SU-DHL-6 (cell line): ENCODE data around the gene G6PD.
A peak's percentile ranks its signal among the peaks of the same experiment; 100 is the strongest.

Source experiments
- H2AFZ ChIP-seq: fragments of 200-600 bp; sonication (generic); 2 replicates; pipeline ENCODE4 v1.6.1; 2014; ENCODE audit warnings: low read depth, mild to moderate bottlenecking, moderate library complexity, mixed read lengths, antibody characterized with exemption, low read length; ENCODE audit not compliant: severe bottlenecking
- H3F3A ChIP-seq: fragments of 200-600 bp; shearing (Covaris generic); 2 replicates; pipeline ENCODE4 v1.6.0; 2016; ENCODE audit warnings: antibody characterized with exemption, mild to moderate bottlenecking; ENCODE audit not compliant: insufficient read depth
- H3K27ac ChIP-seq: fragments of 200-600 bp; sonication (generic); 2 replicates; pipeline ENCODE4 v1.5.1; 2016; ENCODE audit warnings: low read depth, mild to moderate bottlenecking, low read length, moderate library complexity, mixed read lengths
- H3K27me3 ChIP-seq: fragments of 200-600 bp; sonication (generic), shearing (Covaris generic); 2 replicates; pipeline ENCODE4 v1.6.0; 2014; ENCODE audit warnings: mild to moderate bottlenecking, low read length
- H3K36me3 ChIP-seq: fragments of 200-600 bp; sonication (generic); 2 replicates; pipeline ENCODE4 v1.6.1; 2014; ENCODE audit warnings: mild to moderate bottlenecking, low read length, mixed read lengths
- H3K4me2 ChIP-seq: fragments of 300-600, 200-600 bp; shearing (Covaris generic), sonication (generic); 2 replicates; pipeline ENCODE4 v1.6.0; 2014; ENCODE audit warnings: low read length, low read depth, mild to moderate bottlenecking; ENCODE audit not compliant: poor library complexity, severe bottlenecking
- H3K4me3 ChIP-seq: fragments of 200-600 bp; sonication (generic); 2 replicates; pipeline ENCODE4 v1.5.1; 2014; ENCODE audit warnings: antibody characterized with exemption, low read length, mild to moderate bottlenecking, mixed read lengths; ENCODE audit not compliant: insufficient read depth, poor library complexity, severe bottlenecking
- H3K79me2 ChIP-seq: fragments of 200-600 bp; sonication (generic); 2 replicates; pipeline ENCODE4 v1.6.1; 2014; ENCODE audit warnings: mild to moderate bottlenecking, low read length, moderate library complexity; ENCODE audit not compliant: insufficient read depth
- H3K9ac ChIP-seq: fragments of 200-600 bp; sonication (generic); 2 replicates; pipeline ENCODE4 v1.7.0; 2014; ENCODE audit warnings: mild to moderate bottlenecking, low read length
- H3K9me2 ChIP-seq: fragments of 200-600 bp; sonication (generic); replicated peaks from 2 replicates; pipeline ENCODE4 v1.6.1; 2014; ENCODE audit warnings: low read length; ENCODE audit not compliant: insufficient read depth
- H3K9me3 ChIP-seq: fragments of 200-600 bp; sonication (generic); 2 replicates; pipeline ENCODE4 v1.6.1; 2014; ENCODE audit warnings: low read length, mixed read lengths; ENCODE audit not compliant: insufficient read depth
- H4K20me1 ChIP-seq: fragments of 200-600 bp; sonication (generic); 2 replicates; pipeline ENCODE4 v1.6.1; 2014; ENCODE audit warnings: low read depth, mild to moderate bottlenecking, antibody characterized with exemption, low read length, moderate library complexity, mixed read lengths
- EZH2phosphoT487 ChIP-seq: fragments of 200-600 bp; sonication (generic), shearing (Covaris generic); conservative IDR thresholded peaks from 2 replicates; pipeline ENCODE4 v1.6.1; 2018; ENCODE audit warnings: mild to moderate bottlenecking, antibody characterized with exemption, low read length, moderate library complexity, mixed read lengths
- TF ChIP-seq, protein P1 (sequence below): fragments of 200-600 bp; sonication (generic); IDR thresholded peaks from one replicate; pipeline ENCODE4 v1.5.1; 2017; ENCODE audit warnings: antibody characterized with exemption, mild to moderate bottlenecking, low read length, moderate library complexity; ENCODE audit not compliant: insufficient read depth, poor library complexity, severe bottlenecking

Gene G6PD

GRCh38 chrX:154481911-154482601, 64.6 kb downstream of the G6PD start:
- peak overlapping the region; percentile 73 for H3K27ac ChIP-seq
- H3K9ac ChIP-seq = peak overlapping the region; percentile 39
- no peak overlapping the region for H3K4me3 ChIP-seq
- H4K20me1 ChIP-seq = no peaks in the 10 kb centered on the region
- peak overlapping the region; percentile 42 for H3K4me2 ChIP-seq
- no peak for TF ChIP-seq EZH2phosphoT487
- TF ChIP-seq, protein P1, sequence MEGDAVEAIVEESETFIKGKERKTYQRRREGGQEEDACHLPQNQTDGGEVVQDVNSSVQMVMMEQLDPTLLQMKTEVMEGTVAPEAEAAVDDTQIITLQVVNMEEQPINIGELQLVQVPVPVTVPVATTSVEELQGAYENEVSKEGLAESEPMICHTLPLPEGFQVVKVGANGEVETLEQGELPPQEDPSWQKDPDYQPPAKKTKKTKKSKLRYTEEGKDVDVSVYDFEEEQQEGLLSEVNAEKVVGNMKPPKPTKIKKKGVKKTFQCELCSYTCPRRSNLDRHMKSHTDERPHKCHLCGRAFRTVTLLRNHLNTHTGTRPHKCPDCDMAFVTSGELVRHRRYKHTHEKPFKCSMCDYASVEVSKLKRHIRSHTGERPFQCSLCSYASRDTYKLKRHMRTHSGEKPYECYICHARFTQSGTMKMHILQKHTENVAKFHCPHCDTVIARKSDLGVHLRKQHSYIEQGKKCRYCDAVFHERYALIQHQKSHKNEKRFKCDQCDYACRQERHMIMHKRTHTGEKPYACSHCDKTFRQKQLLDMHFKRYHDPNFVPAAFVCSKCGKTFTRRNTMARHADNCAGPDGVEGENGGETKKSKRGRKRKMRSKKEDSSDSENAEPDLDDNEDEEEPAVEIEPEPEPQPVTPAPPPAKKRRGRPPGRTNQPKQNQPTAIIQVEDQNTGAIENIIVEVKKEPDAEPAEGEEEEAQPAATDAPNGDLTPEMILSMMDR = no peak
- H3K79me2 ChIP-seq = peaks cover 18% of the 10 kb centered on the region
- H2AFZ ChIP-seq = peak overlapping the region; percentile 83
- peaks cover 30% of the 10 kb centered on the region for H3F3A ChIP-seq
- H3K9me3 ChIP-seq = no peaks in the 10 kb centered on the region
- H3K9me2 ChIP-seq = no peaks in the 10 kb centered on the region
- H3K27me3 ChIP-seq = no peaks in the 10 kb centered on the region
- no peaks in the 10 kb centered on the region for H3K36me3 ChIP-seq
